Calu3 (cell line): ENCODE data around the gene TAF11L12. TPM values are rescaled to one million over a fixed set of nuclear protein-coding genes. Genes with fewer than 3 reads are reported as not detected.
"Not testable (repeated sequence)": the region's sequence is repeated elsewhere in the genome, so short reads cannot be mapped to it uniquely, and the experiment has no call there.

Source experiments
- Bru-seq: library from RNA; stranded (reverse); fragments of 400-500 nt; gene quantifications from one replicate; lab custom pipeline; 2021; lab: Mats Ljungman, UMichigan
- BruChase-seq, 2 experiments: library from RNA; stranded (reverse); fragments of 400-500 nt; gene quantifications; one replicate each; lab custom pipeline; 2021; lab: Mats Ljungman, UMichigan
- BruUV-seq: library from RNA; stranded (reverse); fragments of 400-500 nt; replicated peaks from 2 replicates; lab custom pipeline; 2021; lab: Mats Ljungman, UMichigan
- CTCF ChIA-PET: fragments of 300-600 bp; sonication (Branson Sonifier 250); formaldehyde crosslinking; loops from one replicate; lab custom pipeline; 2022; ENCODE audit warnings: antibody characterized with exemption; lab: Charles Lee
- DNase-seq: peaks from one replicate; pipeline ENCODE4 v3.0.0; 2022
- H3K27ac Mint-ChIP-seq: one replicate; pipeline ENCODE4 v1.8.0; 2022; ENCODE audit warnings: mixed read lengths; ENCODE audit not compliant: unreplicated experiment
- H3K27me3 Mint-ChIP-seq: one replicate; pipeline ENCODE4 v1.8.0; 2022; ENCODE audit warnings: mixed read lengths; ENCODE audit not compliant: unreplicated experiment
- H3K36me3 Mint-ChIP-seq: one replicate; pipeline ENCODE4 v1.8.0; 2022; ENCODE audit warnings: mild to moderate bottlenecking, moderate library complexity, mixed read lengths; ENCODE audit not compliant: insufficient read depth, unreplicated experiment
- H3K4me1 Mint-ChIP-seq: one replicate; pipeline ENCODE4 v1.8.0; 2022; ENCODE audit warnings: mild to moderate bottlenecking, low read depth, mixed read lengths; ENCODE audit not compliant: unreplicated experiment
- H3K4me3 Mint-ChIP-seq: one replicate; pipeline ENCODE4 v1.8.0; 2022; ENCODE audit warnings: mild to moderate bottlenecking, low read depth, moderate library complexity, mixed read lengths; ENCODE audit not compliant: unreplicated experiment
- H3K9me3 Mint-ChIP-seq: one replicate; pipeline ENCODE4 v1.8.0; 2022; ENCODE audit warnings: low read depth, mixed read lengths; ENCODE audit not compliant: unreplicated experiment
- CTCF ChIP-seq: fragments of 200-600 bp; IDR thresholded peaks from one replicate; pipeline ENCODE4 v1.8.0; 2022; ENCODE audit warnings: antibody characterized with exemption; ENCODE audit not compliant: unreplicated experiment
- intact Hi-C: fragments of 100-400 bp; cut with micrococcal nuclease; formaldehyde crosslinking; loops from one replicate; pipeline ENCODE4 v1.10.0; 2022; ENCODE audit not compliant: unreplicated experiment
- long read RNA-seq: library from polyadenylated mRNA; stranded (forward); transcript quantifications from one replicate; pipeline ENCODE4 v2.0.0, GENCODE V29; 2022
- total RNA-seq: library from RNA; stranded (reverse); gene quantifications from 2 replicates; pipeline ENCODE4 v1.2.3, GENCODE V29; 2022

Gene TAF11L12
- not detected in 2 replicates for total RNA-seq
- Bru-seq, nascent RNA, result not detected
- not detected for BruChase-seq, experiment 1, labeled RNA remaining after a 6-hour chase
- BruChase-seq, experiment 2, labeled RNA remaining after a 2-hour chase, result not detected
- long read RNA-seq, result 0 reads

DNA sequence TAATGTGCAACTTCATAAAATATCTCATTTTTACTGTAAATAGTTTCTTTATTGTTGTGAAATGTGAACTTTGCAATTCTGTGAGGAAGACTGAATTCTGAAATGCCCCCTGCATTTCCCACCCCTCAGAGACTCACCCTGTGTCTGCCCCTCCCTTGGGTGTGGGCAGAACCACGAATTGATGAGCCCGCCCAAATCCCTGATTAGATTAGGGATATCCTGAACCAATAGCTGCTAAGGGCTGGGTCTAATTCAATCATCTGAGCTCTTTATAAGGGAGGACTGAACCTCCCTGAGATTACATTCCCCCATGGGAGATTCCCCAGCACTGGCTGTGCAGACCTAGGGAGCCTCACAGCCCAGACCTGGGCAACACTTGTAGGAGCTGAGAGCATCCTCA lies at the start of gene TAF11L12:
Gene TAF11L12 (plus strand): TSS at position 301 of the 400 bp plus-strand sequence.
- H3K4me3 Mint-ChIP-seq, H3K27ac Mint-ChIP-seq, H3K27me3 Mint-ChIP-seq, BruUV-seq, DNase-seq, H3K36me3 Mint-ChIP-seq, CTCF ChIA-PET, intact Hi-C loops, H3K4me1 Mint-ChIP-seq, H3K9me3 Mint-ChIP-seq: not testable (repeated sequence)

DNA sequence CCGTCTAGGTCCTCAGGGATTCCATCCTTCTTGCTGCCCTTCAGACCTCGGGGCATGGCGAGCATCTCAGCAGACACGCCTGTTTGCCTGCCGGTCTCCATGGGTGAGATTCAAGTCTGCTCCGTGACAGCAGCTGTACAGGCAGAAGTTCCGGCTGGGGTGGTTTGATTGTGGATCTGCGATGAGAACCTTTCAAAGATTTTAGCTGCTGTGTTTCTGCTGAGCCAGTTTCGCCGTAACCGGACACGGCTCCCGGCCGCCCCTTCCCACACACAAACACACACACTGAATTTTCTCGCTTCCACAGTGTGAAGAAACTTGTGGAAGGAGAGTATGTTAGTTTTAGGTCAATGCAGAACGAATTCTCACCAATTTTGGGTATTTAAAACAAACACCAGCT lies 24.5 kb upstream of the TAF11L12 start, which contains the start of gene TAF11L7:
Gene TAF11L7 (minus strand): TSS at position 101 of the 400 bp plus-strand sequence.
- H3K27ac Mint-ChIP-seq, H3K4me3 Mint-ChIP-seq, H3K36me3 Mint-ChIP-seq, CTCF ChIA-PET, H3K27me3 Mint-ChIP-seq, BruUV-seq, intact Hi-C loops, DNase-seq, H3K9me3 Mint-ChIP-seq, H3K4me1 Mint-ChIP-seq: not testable (repeated sequence)

DNA sequence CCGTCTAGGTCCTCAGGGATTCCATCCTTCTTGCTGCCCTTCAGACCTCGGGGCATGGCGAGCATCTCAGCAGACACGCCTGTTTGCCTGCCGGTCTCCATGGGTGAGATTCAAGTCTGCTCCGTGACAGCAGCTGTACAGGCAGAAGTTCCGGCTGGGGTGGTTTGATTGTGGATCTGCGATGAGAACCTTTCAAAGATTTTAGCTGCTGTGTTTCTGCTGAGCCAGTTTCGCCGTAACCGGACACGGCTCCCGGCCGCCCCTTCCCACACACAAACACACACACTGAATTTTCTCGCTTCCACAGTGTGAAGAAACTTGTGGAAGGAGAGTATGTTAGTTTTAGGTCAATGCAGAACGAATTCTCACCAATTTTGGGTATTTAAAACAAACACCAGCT lies 19.3 kb upstream of the TAF11L12 start, which contains the start of gene TAF11L8:
Gene TAF11L8 (minus strand): TSS at position 101 of the 400 bp plus-strand sequence.
- BruUV-seq, CTCF ChIA-PET, H3K36me3 Mint-ChIP-seq, H3K27ac Mint-ChIP-seq, H3K4me1 Mint-ChIP-seq, DNase-seq, H3K9me3 Mint-ChIP-seq, H3K4me3 Mint-ChIP-seq, H3K27me3 Mint-ChIP-seq, intact Hi-C loops: not testable (repeated sequence)

DNA sequence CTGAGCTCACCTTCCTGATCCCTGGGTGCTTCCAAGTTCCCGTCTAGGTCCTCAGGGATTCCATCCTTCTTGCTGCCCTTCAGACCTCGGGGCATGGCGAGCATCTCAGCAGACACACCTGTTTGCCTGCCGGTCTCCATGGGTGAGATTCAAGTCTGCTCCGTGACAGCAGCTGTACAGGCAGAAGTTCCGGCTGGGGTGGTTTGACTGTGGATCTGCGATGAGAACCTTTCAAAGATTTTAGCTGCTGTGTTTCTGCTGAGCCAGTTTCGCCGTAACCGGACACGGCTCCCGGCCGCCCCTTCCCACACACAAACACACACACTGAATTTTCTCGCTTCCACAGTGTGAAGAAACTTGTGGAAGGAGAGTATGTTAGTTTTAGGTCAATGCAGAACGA lies 15.9 kb upstream of the TAF11L12 start, which contains the start of gene TAF11L9:
Gene TAF11L9 (minus strand): TSS at position 140 of the 400 bp plus-strand sequence.
- H3K4me1 Mint-ChIP-seq, H3K4me3 Mint-ChIP-seq, H3K9me3 Mint-ChIP-seq, intact Hi-C loops, DNase-seq, H3K36me3 Mint-ChIP-seq, BruUV-seq, CTCF ChIA-PET, H3K27ac Mint-ChIP-seq, H3K27me3 Mint-ChIP-seq: not testable (repeated sequence)

- intact Hi-C loops, H3K4me1 Mint-ChIP-seq, H3K9me3 Mint-ChIP-seq, H3K27ac Mint-ChIP-seq, H3K27me3 Mint-ChIP-seq, H3K36me3 Mint-ChIP-seq, DNase-seq, BruUV-seq, CTCF ChIA-PET, H3K4me3 Mint-ChIP-seq: not testable (repeated sequence)
Measured at GRCh38 chr5:17597728-17598127, 12.5 kb upstream of the TAF11L12 start, which contains the start of gene TAF11L10. Gene TAF11L10 (minus strand): TSS chr5:17597828.

GRCh38 chr5:17603880-17604279 lies 6.3 kb upstream of the TAF11L12 start, which contains the start of gene TAF11L11:
Gene TAF11L11 (plus strand): TSS chr5:17604183.
- H3K27me3 Mint-ChIP-seq, H3K9me3 Mint-ChIP-seq, H3K27ac Mint-ChIP-seq, H3K4me3 Mint-ChIP-seq, BruUV-seq, H3K4me1 Mint-ChIP-seq, DNase-seq, H3K36me3 Mint-ChIP-seq, intact Hi-C loops, CTCF ChIA-PET: not testable (repeated sequence)

GRCh38 chr5:17604951-17605350 lies 5.2 kb upstream of the TAF11L12 start:
- H3K4me1 Mint-ChIP-seq, result no peaks in the 10 kb centered on the region
- no peak overlapping the region for H3K4me3 Mint-ChIP-seq
- H3K27ac Mint-ChIP-seq, result no peak overlapping the region
- CTCF ChIA-PET, result no interaction called here
- peaks cover 6% of the 10 kb centered on the region for H3K9me3 Mint-ChIP-seq
- TF ChIP-seq CTCF, result no peak
- H3K27me3 Mint-ChIP-seq, result no peaks in the 10 kb centered on the region
- intact Hi-C loops, result no loop called here
- no TSS peak for BruUV-seq
- DNase-seq, result no peak
- no peaks in the 10 kb centered on the region for H3K36me3 Mint-ChIP-seq

DNA sequence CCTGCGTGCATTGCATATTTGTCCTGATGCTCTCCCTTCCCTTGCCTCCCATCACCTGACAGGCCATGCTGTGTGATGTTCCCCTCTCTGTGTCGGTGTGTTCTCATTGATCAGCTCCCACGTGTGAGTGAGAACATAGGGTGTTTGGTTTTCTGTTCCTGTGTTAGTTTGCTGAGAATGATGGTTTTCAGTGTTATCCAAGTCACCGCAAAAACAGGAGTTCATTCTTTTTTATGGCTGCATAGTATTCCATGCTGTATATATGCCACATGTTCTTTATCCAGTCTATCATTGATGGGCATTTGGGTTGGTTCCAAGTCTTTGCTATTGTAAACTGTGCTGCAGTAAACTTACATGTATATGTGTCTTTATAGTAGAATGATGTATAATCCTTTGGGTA lies 2.7 kb upstream of the TAF11L12 start:
- BruUV-seq, H3K4me3 Mint-ChIP-seq, DNase-seq, H3K27me3 Mint-ChIP-seq, CTCF ChIA-PET, H3K27ac Mint-ChIP-seq, H3K36me3 Mint-ChIP-seq, H3K9me3 Mint-ChIP-seq, H3K4me1 Mint-ChIP-seq, intact Hi-C loops: not testable (repeated sequence)
